T47D (cell line): ENCODE measurements around the gene PLLP.
A peak's percentile ranks its signal among the peaks of the same experiment; 100 is the strongest.

Experiments
- DNase-seq, 2 experiments: peaks; one replicate each; pipeline versions ENCODE4 v3.0.0 to v3.0.0-alpha.2; 2011 to 2012; ENCODE audit warnings: low read depth in 1 of 2, low spot score in 1 of 2
- JUND ChIP-seq: IDR thresholded peaks from 2 replicates; pipeline ENCODE4 v1.6.1; 2012; ENCODE audit warnings: low read depth
- in situ Hi-C: cut with HindIII; loops from 2 replicates; pipeline ENCODE4 v1.10.0; 2016; ENCODE audit warnings: low sequenced_read_pairs, low pct_unique_long_range_greater_than_20kb

Gene PLLP, protein sequence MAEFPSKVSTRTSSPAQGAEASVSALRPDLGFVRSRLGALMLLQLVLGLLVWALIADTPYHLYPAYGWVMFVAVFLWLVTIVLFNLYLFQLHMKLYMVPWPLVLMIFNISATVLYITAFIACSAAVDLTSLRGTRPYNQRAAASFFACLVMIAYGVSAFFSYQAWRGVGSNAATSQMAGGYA

DNA sequence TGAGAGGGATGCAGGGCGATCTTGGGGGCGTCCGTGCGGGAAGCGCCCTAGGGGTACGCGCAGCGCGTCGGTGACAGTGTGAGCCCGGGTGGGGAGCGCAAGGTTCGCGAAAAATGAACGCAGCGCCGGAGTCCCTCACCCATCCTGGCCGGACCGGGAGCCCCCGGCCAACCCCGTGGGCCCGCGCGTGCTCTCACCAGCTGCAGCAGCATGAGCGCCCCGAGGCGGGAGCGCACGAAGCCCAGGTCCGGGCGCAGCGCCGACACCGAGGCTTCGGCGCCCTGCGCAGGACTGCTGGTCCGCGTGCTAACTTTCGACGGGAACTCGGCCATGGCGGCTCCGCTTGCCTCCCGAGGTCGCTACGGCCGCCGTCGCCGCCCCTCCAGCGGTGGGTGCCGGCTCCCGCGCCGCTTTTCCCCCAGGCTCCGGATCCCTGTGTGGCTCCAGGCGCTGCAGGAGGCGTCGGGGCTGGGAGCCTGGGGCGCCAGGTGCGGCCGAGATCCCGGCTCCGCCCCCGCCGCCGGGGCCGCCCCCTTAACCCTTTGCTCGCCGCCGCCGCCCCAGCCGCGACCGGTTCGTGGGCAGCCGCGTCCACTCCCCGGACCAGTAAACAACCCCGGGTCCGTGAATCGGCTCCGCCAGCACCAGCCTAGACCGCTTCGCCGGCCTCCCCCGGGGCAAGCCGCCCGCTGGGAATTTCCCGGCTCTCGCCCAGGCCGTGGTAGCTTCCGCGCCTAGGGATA lies at the start of gene PLLP:
PLLP (minus strand) TSS at position 464 of the 743 bp plus-strand sequence; CDS start at position 332, 132 bp downstream.
- peak; percentile 43 to 54 for DNase-seq
- in situ Hi-C loops, result no loop called here

DNA sequence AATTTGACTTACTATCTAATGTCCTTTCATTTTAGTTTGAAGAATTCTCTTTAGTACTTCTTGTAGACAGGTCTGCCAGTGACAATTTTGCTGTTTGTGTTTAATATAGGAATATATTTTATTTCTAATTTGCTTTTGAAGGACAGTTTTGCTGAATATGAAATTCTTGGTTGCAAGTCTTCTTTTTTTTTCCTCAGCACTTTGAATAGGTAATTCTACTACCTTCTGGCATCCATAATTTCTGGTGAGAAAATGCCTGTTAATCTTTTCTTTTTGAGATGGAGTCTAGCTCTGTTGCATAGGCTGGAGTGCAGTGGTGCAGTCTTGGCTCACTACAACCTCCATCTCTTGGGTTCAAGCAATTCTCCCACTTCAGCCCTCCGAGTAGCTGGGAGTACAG lies 48.9 kb upstream of the PLLP start:
- no peak for TF ChIP-seq JUND
- no peak for DNase-seq
- in situ Hi-C loops, result no loop called here

More for the DNA sequence above, at the start of gene PLLP:
- no peak for TF ChIP-seq JUND

DNA sequence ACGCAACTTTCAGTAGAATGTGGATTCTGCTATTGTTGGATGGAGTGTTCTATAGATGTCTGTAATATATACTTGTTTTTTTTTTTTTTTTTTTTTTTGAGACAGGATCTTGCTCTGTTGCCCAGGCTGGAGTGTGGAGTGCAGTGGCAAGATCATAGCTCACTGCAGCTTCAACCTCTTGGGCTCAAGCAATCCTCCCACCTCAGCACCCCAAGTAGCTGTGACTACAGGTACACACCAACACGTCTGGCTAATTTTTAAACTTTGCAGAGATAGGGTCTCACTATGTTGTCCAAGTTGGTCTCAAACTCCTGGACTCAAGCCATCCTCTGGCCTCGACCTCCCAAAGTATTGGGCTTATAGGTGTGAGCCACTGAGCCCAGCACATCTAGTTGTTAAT lies 46.9 kb upstream of the PLLP start:
- DNase-seq, result no peak
- in situ Hi-C loops, result no loop called here
- no peak for TF ChIP-seq JUND

DNA sequence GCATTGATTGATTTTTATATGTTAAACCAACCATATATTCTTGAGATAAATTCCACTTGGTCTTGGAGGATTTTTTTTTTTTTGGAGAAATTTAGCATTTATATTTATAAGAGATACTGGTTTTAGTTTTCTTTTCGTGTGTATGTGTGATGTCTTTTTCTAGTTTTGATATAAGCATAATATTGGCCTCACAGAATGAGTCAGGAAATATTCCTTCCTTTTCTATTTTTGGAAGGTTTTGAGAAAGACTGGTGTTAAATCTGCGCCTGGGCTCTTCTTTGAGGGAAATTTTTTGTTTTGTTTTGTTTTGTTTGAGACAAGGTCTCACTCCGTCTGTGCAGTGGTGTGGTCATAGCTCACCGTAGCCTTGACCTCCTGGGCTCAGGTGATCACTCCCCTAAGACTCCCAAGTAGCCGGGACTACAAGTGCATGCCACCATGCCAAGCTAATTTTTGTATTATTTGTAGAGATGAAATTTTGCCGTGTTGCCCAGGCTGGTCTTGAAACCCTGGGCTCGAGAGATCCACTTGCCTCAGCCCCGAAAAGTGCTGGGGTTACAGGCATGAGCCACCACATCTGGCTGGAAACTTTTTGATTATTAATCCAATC lies 45.4 kb upstream of the PLLP start:
- in situ Hi-C loops, result no loop called here
- no peak for DNase-seq
- no peak for TF ChIP-seq JUND

DNA sequence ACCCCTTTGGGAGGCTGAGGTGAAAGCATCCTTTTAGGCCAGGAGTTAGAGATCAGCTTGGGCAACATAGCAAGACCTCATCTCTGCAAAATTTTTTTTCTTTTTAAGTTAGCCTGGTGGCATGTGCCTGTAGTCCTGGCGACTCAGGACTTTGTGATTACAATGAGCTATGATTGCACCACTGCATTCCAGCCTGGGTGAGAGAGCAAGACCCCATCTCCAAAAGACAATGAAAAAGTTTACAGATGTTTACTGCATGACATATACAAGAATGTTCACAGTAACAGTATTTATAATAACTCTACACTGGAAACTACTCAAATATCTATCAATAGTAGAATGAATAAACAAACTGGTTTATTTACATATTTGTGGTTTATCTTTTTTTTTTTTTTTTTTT lies 41.0 kb upstream of the PLLP start:
- in situ Hi-C loops, result no loop called here
- DNase-seq, result no peak
- TF ChIP-seq JUND, result no peak

DNA sequence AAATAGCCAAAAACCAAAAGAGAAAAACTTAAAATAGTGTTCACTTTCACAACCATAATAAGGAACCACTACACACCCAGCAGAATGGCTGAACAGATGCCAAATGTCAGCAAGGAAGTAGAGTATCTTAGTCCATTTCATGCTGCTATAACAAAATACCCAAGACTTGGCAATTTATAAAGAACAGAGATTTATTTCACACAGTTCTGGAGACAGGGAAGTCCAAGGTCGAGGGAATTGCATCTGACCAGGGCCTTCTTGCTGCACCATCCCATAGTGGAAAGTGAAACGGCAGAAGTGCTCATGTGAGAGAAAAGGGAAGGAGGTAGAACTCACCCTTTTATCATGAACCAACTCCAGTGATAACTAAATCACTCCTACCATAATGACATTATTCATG lies 40.3 kb upstream of the PLLP start:
- in situ Hi-C loops, result no loop called here
- TF ChIP-seq JUND, result no peak

DNA sequence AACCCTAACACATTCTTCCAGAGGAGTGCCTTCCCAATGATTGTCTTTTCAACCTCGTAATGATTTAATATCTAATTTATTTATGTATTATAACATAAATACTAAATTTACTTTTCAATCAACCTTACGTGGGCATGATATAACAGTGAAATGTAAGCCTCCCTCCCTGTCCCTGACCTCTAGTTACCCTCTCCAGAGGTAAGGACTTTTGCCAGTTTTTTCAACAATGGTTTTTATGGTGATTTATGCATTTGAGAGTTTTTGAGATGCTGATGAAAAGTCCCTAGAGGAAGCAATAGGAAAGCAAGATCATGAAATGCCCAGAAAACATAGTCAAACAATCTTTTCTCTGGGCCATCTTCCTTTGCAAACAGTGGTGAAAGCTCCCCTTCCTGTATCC lies 35.2 kb upstream of the PLLP start:
- in situ Hi-C loops, result no loop called here
- no peak for TF ChIP-seq JUND

More for the DNA sequence above, 40.3 kb upstream of the PLLP start:
- DNase-seq, result no peak

DNA sequence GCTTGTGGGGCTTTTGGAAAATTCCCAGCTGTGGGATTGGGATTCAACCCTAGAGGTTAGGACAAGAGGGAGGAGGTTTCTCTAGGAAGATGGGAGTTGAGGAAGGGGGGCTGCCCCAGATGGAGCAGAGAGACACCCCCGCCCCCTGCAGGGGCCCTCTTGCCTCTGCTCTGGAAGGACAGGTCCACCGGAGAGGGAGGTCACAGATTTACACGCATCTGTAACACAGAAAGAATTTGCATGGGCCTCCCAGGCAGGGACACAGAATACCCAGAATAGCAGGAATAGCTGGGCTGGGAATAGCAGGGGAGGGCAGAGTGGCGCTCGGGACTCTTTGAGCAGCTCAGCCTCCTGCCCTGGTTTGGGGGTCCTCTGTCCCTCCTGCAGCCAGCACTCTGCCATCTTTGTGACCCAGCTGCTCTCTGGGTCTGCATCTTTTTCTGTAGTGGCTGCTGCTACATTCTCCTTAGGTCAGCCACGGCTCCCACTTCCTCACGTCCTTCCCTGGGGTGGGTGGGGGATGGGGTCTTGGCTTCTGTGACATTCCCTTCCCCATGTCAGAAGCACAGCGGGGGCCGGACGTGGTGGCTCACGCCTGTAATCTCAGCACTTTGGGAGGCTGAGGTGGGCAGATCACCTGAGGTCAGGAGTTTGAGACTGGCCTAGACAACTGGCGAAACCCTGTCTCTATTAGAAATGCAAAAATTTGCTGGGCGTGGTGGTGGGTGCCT lies 33.9 kb upstream of the PLLP start:
- in situ Hi-C loops, result no loop called here
- no peak for TF ChIP-seq JUND
- DNase-seq, result no peak

More for the DNA sequence above, 35.2 kb upstream of the PLLP start:
- no peak for DNase-seq

DNA sequence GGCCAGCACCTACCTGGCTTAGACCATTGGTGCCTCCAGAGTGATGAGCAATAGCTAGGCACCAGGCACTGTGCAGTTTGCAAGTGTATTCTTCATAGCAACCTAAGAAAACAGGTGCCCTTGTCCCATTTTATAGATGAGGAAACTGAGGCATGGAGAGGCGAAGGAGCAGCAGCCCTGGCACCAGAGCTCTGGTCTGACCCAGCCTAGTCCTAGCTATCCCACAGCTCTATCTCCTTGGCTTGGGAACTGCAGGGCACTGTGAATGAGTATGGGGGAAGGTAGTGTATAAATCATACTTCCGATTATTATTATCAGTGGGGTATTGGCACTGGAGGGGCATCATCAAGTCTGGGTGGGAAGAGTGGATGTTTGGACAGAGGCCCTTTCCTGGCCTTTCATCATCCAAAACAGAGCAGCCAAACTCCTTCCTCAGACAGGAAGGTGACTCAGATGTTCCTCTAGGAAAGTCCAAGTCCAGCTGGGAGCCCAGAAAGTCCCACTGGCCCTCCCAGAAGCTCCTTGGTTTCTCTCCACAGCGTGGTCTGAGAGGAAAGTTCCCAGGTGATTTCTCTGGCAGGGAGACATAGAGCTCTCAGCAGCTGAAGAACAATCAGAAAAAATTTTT lies 32.0 kb upstream of the PLLP start:
- in situ Hi-C loops, result no loop called here
- no peak for TF ChIP-seq JUND
- no peak for DNase-seq

DNA sequence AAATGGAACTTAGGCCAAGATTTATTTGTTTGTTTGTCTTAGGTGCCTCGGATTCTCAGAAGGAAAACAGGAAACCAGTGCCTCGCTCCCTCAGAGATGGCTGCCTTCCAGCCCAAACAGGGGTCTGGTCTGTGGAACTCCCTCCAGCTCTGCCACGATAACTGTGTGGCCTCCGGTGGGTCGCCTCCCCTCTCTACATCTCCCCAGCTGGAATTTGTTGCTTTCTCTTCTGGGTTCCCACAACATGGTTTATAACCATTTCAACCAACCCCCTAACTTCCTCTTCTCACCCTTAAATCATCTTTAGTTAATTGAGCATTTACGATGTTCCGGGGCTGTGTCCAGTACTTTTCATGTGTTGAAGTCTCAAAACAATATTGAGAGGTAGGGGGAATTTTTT lies 30.9 kb upstream of the PLLP start:
- DNase-seq, result no peak
- in situ Hi-C loops, result no loop called here
- no peak for TF ChIP-seq JUND

DNA sequence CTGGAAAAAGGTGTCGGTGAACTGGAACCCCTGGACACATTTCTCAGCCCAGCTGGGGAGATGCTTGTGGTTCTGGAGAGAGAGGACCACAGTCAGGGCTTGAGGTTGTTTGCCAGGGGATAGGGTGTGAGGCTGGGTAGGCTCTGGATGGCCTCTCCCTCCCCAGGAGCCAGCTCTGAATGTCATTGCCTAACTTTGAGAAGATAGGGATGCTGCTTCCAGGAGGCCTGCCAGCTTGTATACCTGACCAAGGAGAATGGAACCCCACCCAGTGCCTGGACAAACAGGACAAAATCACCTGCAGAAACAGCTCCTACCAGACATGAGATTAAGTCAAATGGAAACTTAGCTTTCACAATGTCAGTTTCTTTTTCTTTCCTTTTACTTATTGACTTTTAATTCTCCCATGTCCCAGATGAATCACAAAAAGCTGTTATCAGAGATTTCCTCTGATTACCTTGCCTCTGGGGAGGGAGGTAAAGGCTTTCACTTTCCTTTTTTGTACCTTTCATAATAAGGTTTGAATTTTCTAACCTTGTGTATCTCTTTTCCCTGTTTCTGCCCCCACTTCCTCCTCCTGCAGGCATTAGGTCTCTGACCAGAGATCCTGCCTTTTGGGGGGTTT lies 29.8 kb upstream of the PLLP start:
- DNase-seq, result no peak
- TF ChIP-seq JUND, result no peak
- in situ Hi-C loops, result no loop called here

DNA sequence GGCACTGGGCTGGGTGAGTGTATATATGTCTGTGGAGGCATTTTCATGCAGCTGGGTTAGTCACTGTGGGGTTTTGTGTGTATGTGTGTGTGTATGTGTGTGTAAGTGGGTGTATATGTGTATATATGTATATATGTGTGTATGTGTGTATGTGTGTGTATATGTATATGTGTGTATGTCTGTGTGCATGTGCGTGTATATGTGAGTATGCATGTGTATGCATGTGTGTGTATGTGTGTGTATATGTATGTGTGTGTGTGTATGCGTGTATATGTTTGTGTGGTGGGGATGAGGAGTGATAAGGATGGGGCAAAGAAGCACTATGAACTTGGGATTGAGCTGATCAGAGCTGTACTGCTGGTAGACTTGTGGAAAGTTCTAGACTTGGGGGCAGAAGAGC lies 29.0 kb upstream of the PLLP start:
- no peak for DNase-seq
- TF ChIP-seq JUND, result no peak
- in situ Hi-C loops, result no loop called here
